Gastrocnemius medialis (tissue), 4 donors: ENCODE results near the gene ARHGAP9. TPM values are rescaled to one million over a fixed set of nuclear protein-coding genes. Genes with fewer than 3 reads are reported as not detected.
"Not testable (repeated sequence)": the region's sequence is repeated elsewhere in the genome, so short reads cannot be mapped to it uniquely, and the experiment has no call there.

Experiments
- ATAC-seq, 2 donors: fragments of 150-250 bp; one replicate each; pipeline ENCODE4 v1.9.1; 2016
- DNase-seq, 2 donors: peaks; one replicate each; pipeline ENCODE4 v3.0.0-alpha.2; 2019
- H3K27ac ChIP-seq, 4 donors: fragments of 200-600 bp; sonication (generic); 1 replicate in 1 of 4; 2 replicates in 3 of 4; pipeline ENCODE4 v1.5.1; 2016 to 2018; ENCODE audit warnings: mild to moderate bottlenecking in 2 of 4, moderate library complexity in 1 of 4
- H3K27me3 ChIP-seq, 3 donors: fragments of 200-600 bp; sonication (generic) in 2 of 3; 1 replicate in 1 of 3; 2 replicates in 2 of 3; pipeline versions ENCODE4 v1.5.1 to v1.6.0; 2016 to 2019; ENCODE audit warnings: mild to moderate bottlenecking in 1 of 3, moderate library complexity in 1 of 3
- H3K36me3 ChIP-seq, 2 donors: fragments of 200-600 bp; sonication (generic) in 1 of 2; one replicate each; pipeline ENCODE4 v1.5.1; 2017 to 2018
- H3K4me1 ChIP-seq, 2 donors: fragments of 200-600 bp; sonication (generic) in 1 of 2; one replicate each; pipeline ENCODE4 v1.5.1; 2016 to 2017; ENCODE audit warnings: mild to moderate bottlenecking in 2 of 2
- H3K4me3 ChIP-seq, 4 donors: fragments of 200-600 bp; sonication (generic) in 3 of 4; 1 replicate in 1 of 4; 2 replicates in 3 of 4; pipeline ENCODE4 v1.5.1; 2016 to 2019; ENCODE audit warnings: mild to moderate bottlenecking in 2 of 4
- H3K9me3 ChIP-seq, 3 donors: fragments of 200-600 bp; sonication (generic) in 2 of 3; 1 replicate in 1 of 3; 2 replicates in 2 of 3; pipeline ENCODE4 v1.5.1; 2016 to 2019
- CTCF ChIP-seq, 5 experiments: fragments of 450-650 bp in 3 of 5; fragments of 200-600 bp in 2 of 5; sonication (generic) in 2 of 5; IDR thresholded peaks in 4 of 5; conservative IDR thresholded peaks in 1 of 5; 1 replicate in 4 of 5; 2 replicates in 1 of 5; pipeline ENCODE4 v1.5.1; 2016 to 2019; ENCODE audit warnings: antibody characterized with exemption in 5 of 5, mild to moderate bottlenecking in 3 of 5, moderate library complexity in 3 of 5
- POLR2A ChIP-seq, 2 donors: fragments of 450-650 bp; IDR thresholded peaks; one replicate each; pipeline ENCODE4 v1.6.1; 2017; ENCODE audit warnings: antibody characterized with exemption in 2 of 2, mild to moderate bottlenecking in 2 of 2, moderate library complexity in 2 of 2
- in situ Hi-C, 4 donors: fragments of 200-750 bp; cut with MboI; loops; one replicate each; pipeline versions ENCODE4 v1.15.0 to v1.8.0; 2017; ENCODE audit warnings: low sequenced_read_pairs in 4 of 4
- intact Hi-C: fragments of 100-400 bp; cut with DNase I; formaldehyde crosslinking; loops from one replicate; pipeline ENCODE4 v1.15.1; 2023; ENCODE audit warnings: low total_unique reads
- total RNA-seq, 4 donors: library from RNA; depleted of rRNA; stranded (reverse); fragments of >200 nt; gene quantifications; one replicate each; pipeline versions ENCODE4 v1.1.0 to v1.2.3, GENCODE V29; 2016

Gene ARHGAP9
- total RNA-seq, 4 donors from 2014 or later = 2.7 to 5.1 (median 4.7) TPM

- TF ChIP-seq POLR2A (IDR thresholded peaks at IDR 0.05) (no peak), CTCF (IDR thresholded peaks at IDR 0.05 in 4 of 5, conservative IDR thresholded peaks at IDR 0.05 in 1 of 5) (no peak)
- H3K27me3 ChIP-seq = no peaks in the 10 kb centered on the region
- DNase-seq = no peak
- H3K9me3 ChIP-seq = no peaks in the 10 kb centered on the region
- ATAC-seq = no peak
- no peak overlapping the region for H3K27ac ChIP-seq
- H3K36me3 ChIP-seq = no peaks in the 10 kb centered on the region
- in situ Hi-C loops (loop anchor here in 1 of 4 donors (25.0 kb wide), 1 partner anchor 184 kb away; the partner anchor contains the start of gene STAC3), intact Hi-C loops (no loop called here)
- H3K4me3 ChIP-seq = no peak overlapping the region
- H3K4me1 ChIP-seq = peaks cover under 1 to 4% of the 10 kb centered on the region in 2 donors
Observed at GRCh38 chr12:57446292-57446960, 33.2 kb downstream of the ARHGAP9 start.

GRCh38 chr12:57444744-57445143 lies 34.9 kb downstream of the ARHGAP9 start:
- Histone ChIP-seq H3K4me1 (no peaks in the 10 kb centered on the region), H3K27ac (no peak overlapping the region), H3K4me3 (no peak overlapping the region), H3K36me3 (no peaks in the 10 kb centered on the region), H3K9me3 (no peaks in the 10 kb centered on the region), H3K27me3 (no peaks in the 10 kb centered on the region)
- in situ Hi-C loops = loop anchor here in 1 of 4 donors (25.0 kb wide), 1 partner anchor 182 kb away; the partner anchor contains the start of gene STAC3
- intact Hi-C loops = no loop called here
- ATAC-seq = no peak
- TF ChIP-seq POLR2A (IDR thresholded peaks at IDR 0.05) (no peak), CTCF (IDR thresholded peaks at IDR 0.05 in 4 of 5, conservative IDR thresholded peaks at IDR 0.05 in 1 of 5) (no peak)
- no peak for DNase-seq

GRCh38 chr12:57444337-57444736 lies 35.3 kb downstream of the ARHGAP9 start:
- H3K9me3 ChIP-seq, intact Hi-C loops, H3K4me3 ChIP-seq, ATAC-seq, H3K27me3 ChIP-seq, H3K36me3 ChIP-seq, H3K4me1 ChIP-seq, DNase-seq, H3K27ac ChIP-seq: not testable (repeated sequence)
- in situ Hi-C loops = loop anchor here in 1 of 4 donors (25.0 kb wide), 1 partner anchor 182 kb away; the partner anchor contains the start of gene STAC3

DNA sequence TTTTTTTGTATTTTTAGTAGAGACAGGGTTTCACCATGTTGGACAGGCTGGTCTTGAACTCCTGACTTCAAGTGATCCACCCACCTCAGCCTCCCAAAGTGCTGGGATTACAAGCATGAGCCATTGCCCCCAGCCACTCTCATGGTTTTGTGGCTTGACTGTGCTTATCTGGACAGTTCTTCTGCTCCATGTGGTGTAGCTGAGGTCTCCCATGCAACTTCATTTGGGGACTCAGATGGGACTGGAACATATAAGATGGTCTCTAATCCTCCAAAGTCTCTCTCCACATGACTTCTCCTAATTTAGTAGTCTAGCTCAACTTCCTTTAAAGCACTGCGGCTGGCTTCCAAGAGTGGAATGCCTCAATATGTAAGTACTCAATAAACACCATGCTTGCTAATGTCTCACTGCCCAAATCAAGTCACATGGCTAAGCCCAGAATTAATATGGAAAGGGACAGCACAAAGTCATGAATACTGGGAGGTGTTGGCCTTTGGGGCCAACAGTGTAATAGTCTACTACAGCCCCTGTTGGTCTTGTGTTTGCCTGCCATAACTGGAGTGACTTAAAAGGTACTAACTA lies 37.7 kb downstream of the ARHGAP9 start:
- no peaks in the 10 kb centered on the region for H3K9me3 ChIP-seq
- TF ChIP-seq POLR2A (IDR thresholded peaks at IDR 0.05) (no peak), CTCF (IDR thresholded peaks at IDR 0.05 in 4 of 5, conservative IDR thresholded peaks at IDR 0.05 in 1 of 5) (no peak)
- no peaks in the 10 kb centered on the region for H3K36me3 ChIP-seq
- H3K4me1 ChIP-seq = no peaks in the 10 kb centered on the region
- no peak overlapping the region for H3K4me3 ChIP-seq
- ATAC-seq (no peak), DNase-seq (no peak)
- H3K27ac ChIP-seq = no peak overlapping the region
- in situ Hi-C loops (loop anchor here in 1 of 4 donors (25.0 kb wide), 1 partner anchor 180 kb away; the partner anchor contains the start of gene STAC3), intact Hi-C loops (no loop called here)
- no peaks in the 10 kb centered on the region for H3K27me3 ChIP-seq

DNA sequence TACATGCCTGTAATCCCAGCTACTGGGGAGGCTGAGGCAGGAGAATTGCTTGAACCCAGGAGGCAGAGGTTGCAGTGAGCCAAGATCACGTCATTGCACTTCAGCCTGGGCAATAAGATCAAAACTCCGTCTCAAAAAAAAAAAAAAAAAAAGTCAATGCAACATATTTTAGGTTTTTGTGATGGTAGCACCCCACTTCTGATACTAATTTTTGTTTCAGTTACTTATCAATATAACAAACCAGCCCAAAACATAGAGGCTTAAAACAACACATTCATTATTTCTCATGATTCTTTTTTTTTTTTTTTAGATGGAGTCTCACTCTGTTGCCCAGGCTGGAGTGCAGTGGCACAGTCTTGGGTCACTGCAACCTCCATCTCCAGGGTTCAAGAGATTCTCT lies 38.3 kb downstream of the ARHGAP9 start:
- in situ Hi-C loops = loop anchor here in 1 of 4 donors (25.0 kb wide), 1 partner anchor 179 kb away; the partner anchor contains the start of gene STAC3
- H3K27ac ChIP-seq, intact Hi-C loops, H3K4me3 ChIP-seq, H3K36me3 ChIP-seq, ATAC-seq, H3K9me3 ChIP-seq, DNase-seq, H3K27me3 ChIP-seq, H3K4me1 ChIP-seq: not testable (repeated sequence)
